ENCODE results near the gene CNNM1. TPM values are rescaled to one million over a fixed set of nuclear protein-coding genes. Genes with fewer than 3 reads are reported as not detected.

Gene CNNM1
- total RNA-seq (2014; rRNA removed; shearing (Covaris generic)), result not detected in 2 replicates
- not detected in 2 replicates for total RNA-seq (2022)
- Bru-seq, nascent RNA, result not detected
- not detected for BruChase-seq, experiment 1, labeled RNA remaining after a 6-hour chase
- not detected for BruChase-seq, experiment 2, labeled RNA remaining after a 2-hour chase
- long read RNA-seq, result 0 reads

- TF ChIP-seq CTCF (conservative IDR thresholded peaks at IDR 0.05; ENCODE audit: low read length) (no peak), EZH2phosphoT487 (IDR thresholded peaks at IDR 0.05; ENCODE audit: borderline replicate concordance, low read depth, low read length) (no peak)
- Histone ChIP-seq H3K4me1 (ENCODE audit: insufficient read depth, low read length, poor library complexity, severe bottlenecking) (no peaks in the 10 kb centered on the region), H3K36me3 (ENCODE audit: insufficient read depth, low read length) (no peaks in the 10 kb centered on the region), H3K79me2 (ENCODE audit: insufficient read depth, low read depth, low read length) (no peaks in the 10 kb centered on the region), H3K9me3 (ENCODE audit: low read length) (no peaks in the 10 kb centered on the region), H3K9me2 (ENCODE audit: insufficient read depth, low read length) (no peaks in the 10 kb centered on the region), H3K4me3 (ENCODE audit: low read depth, low read length, poor library complexity, severe bottlenecking) (no peak within 1 kb of the TSS), H3K27ac (ENCODE audit: low read depth, low read length, poor library complexity, severe bottlenecking) (no peak within 1 kb of the TSS), H2AFZ (ENCODE audit: low read length) (no peak within 1 kb of the TSS), H4K20me1 (ENCODE audit: insufficient read depth, low read length) (no peaks in the 10 kb centered on the region), H3K4me2 (ENCODE audit: low read length) (no peak within 1 kb of the TSS)
- no peak for DNase-seq (ENCODE audit: low spot score)
- CTCF ChIA-PET (ENCODE audit: unreplicated experiment), result no interaction called here
- BruUV-seq (replicated peaks), result no TSS peak
- intact Hi-C loops (cut with micrococcal nuclease; ENCODE audit: unreplicated experiment), result no loop called here
- POLR2A ChIA-PET, result no interaction called here
Measured at GRCh38 chr10:99329304-99329553, at the start of gene CNNM1. CNNM1 (plus strand) TSS chr10:99329356; CDS start chr10:99329388, 32 bp downstream.

DNA sequence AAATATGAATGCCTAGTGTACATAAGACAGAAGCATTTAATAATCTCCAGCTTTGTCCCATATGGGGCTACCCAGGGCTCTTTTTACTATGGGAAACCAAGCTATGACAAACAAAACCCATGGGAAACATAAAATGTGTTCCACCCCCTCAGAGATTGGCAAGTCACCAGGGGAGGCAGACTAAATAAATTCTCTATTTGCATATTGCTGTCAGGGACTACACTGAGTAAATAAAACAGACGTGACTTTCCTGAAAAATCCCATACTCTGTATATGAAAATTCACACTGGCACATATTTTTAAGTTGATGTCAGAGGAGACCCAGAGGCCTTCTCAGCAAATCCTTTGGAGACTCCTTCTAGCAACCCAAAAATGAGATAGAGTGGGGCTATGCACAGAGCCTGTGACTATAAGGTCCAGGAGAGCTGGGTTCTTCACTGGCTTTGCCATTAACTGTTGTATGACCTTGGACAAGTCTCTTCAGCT lies 49.5 kb upstream of the CNNM1 start:
- Histone ChIP-seq H4K20me1 (ENCODE audit: insufficient read depth, low read length) (no peaks in the 10 kb centered on the region), H3K79me2 (ENCODE audit: insufficient read depth, low read depth, low read length) (no peaks in the 10 kb centered on the region), H2AFZ (ENCODE audit: low read length) (no peak overlapping the region), H3K27ac (ENCODE audit: low read depth, low read length, poor library complexity, severe bottlenecking) (no peak overlapping the region), H3K36me3 (ENCODE audit: insufficient read depth, low read length) (no peaks in the 10 kb centered on the region), H3K9me3 (ENCODE audit: low read length) (peaks cover 9% of the 10 kb centered on the region), H3K4me3 (ENCODE audit: low read depth, low read length, poor library complexity, severe bottlenecking) (no peak overlapping the region), H3K9me2 (ENCODE audit: insufficient read depth, low read length) (no peaks in the 10 kb centered on the region), H3K4me2 (ENCODE audit: low read length) (no peak overlapping the region), H3K4me1 (ENCODE audit: insufficient read depth, low read length, poor library complexity, severe bottlenecking) (no peaks in the 10 kb centered on the region)
- no peak for TF ChIP-seq EZH2phosphoT487 (IDR thresholded peaks at IDR 0.05; ENCODE audit: borderline replicate concordance, low read depth, low read length)
- TF ChIP-seq CTCF (conservative IDR thresholded peaks at IDR 0.05; ENCODE audit: low read length), result no peak
- intact Hi-C loops (cut with micrococcal nuclease; ENCODE audit: unreplicated experiment), result no loop called here
- no peak for DNase-seq (ENCODE audit: low spot score)
- ChIA-PET POLR2A (interaction anchor here (1.0 kb wide), 1 partner anchor 28 kb away, joined by 3 read pairs; no protein-coding TSS in a partner anchor), CTCF (ENCODE audit: unreplicated experiment) (interaction anchor here (0.5 kb wide), 1 partner anchor 46 kb away, joined by 3 read pairs; no protein-coding TSS in a partner anchor)
- BruUV-seq (replicated peaks), result no TSS peak

DNA sequence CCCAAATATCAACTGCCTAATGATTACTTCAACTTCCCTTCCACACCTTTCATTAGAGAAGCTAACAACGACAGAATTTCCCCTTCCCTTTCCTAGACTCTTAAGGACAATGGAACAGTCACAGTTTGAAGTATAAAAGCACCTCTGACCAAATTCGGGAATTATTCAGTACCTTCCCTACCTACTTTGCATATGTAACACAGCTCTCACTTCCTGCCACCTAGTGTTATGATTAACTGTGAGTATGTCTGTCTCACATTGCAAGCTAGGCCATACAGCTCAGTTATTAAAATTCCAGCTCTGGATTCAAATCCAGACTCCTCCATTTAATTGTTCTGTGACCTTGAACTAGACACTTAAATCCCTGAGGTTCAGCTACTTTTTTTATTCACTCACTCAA lies 48.7 kb upstream of the CNNM1 start:
- H3K9me2 ChIP-seq (ENCODE audit: insufficient read depth, low read length), result no peaks in the 10 kb centered on the region
- no peaks in the 10 kb centered on the region for H4K20me1 ChIP-seq (ENCODE audit: insufficient read depth, low read length)
- BruUV-seq (replicated peaks), result no TSS peak
- peaks cover 9% of the 10 kb centered on the region for H3K9me3 ChIP-seq (ENCODE audit: low read length)
- no peaks in the 10 kb centered on the region for H3K36me3 ChIP-seq (ENCODE audit: insufficient read depth, low read length)
- TF ChIP-seq EZH2phosphoT487 (IDR thresholded peaks at IDR 0.05; ENCODE audit: borderline replicate concordance, low read depth, low read length), result no peak
- TF ChIP-seq CTCF (conservative IDR thresholded peaks at IDR 0.05; ENCODE audit: low read length), result no peak
- POLR2A ChIA-PET, result no interaction called here
- no peaks in the 10 kb centered on the region for H3K79me2 ChIP-seq (ENCODE audit: insufficient read depth, low read depth, low read length)
- no peak overlapping the region for H2AFZ ChIP-seq (ENCODE audit: low read length)
- intact Hi-C loops (cut with micrococcal nuclease; ENCODE audit: unreplicated experiment), result no loop called here
- no peak for DNase-seq (ENCODE audit: low spot score)
- no peaks in the 10 kb centered on the region for H3K4me1 ChIP-seq (ENCODE audit: insufficient read depth, low read length, poor library complexity, severe bottlenecking)
- H3K27ac ChIP-seq (ENCODE audit: low read depth, low read length, poor library complexity, severe bottlenecking), result no peak overlapping the region
- CTCF ChIA-PET (ENCODE audit: unreplicated experiment), result no interaction called here
- H3K4me2 ChIP-seq (ENCODE audit: low read length), result no peak overlapping the region
- no peak overlapping the region for H3K4me3 ChIP-seq (ENCODE audit: low read depth, low read length, poor library complexity, severe bottlenecking)
